HFFc6 (cell line): ENCODE measurements around the gene FAM9B. TPM values are rescaled to one million over a fixed set of nuclear protein-coding genes. Genes with fewer than 3 reads are reported as not detected.

Experiments used
- DNase-seq: peaks from one replicate; pipeline ENCODE4 v3.0.0-alpha.2; 2018
- H3K27ac Mint-ChIP-seq: 2 replicates; pipeline ENCODE4 v1.8.0; 2020; ENCODE audit warnings: mild to moderate bottlenecking, mixed read lengths
- H3K27me3 Mint-ChIP-seq: 2 replicates; pipeline ENCODE4 v1.8.0; 2021; ENCODE audit warnings: mild to moderate bottlenecking, moderate library complexity, mixed read lengths; ENCODE audit not compliant: insufficient read depth
- H3K36me3 Mint-ChIP-seq: 2 replicates; pipeline ENCODE4 v1.8.0; 2021; ENCODE audit warnings: low read depth, mixed read lengths
- H3K4me1 Mint-ChIP-seq: 2 replicates; pipeline ENCODE4 v1.8.0; 2020; ENCODE audit warnings: low read depth, mixed read lengths
- H3K4me3 Mint-ChIP-seq: 2 replicates; pipeline ENCODE4 v1.8.0; 2020; ENCODE audit warnings: mild to moderate bottlenecking, moderate library complexity, mixed read lengths
- H3K9me3 Mint-ChIP-seq: 2 replicates; pipeline ENCODE4 v1.8.0; 2020; ENCODE audit warnings: mild to moderate bottlenecking, mixed read lengths
- total RNA-seq, 6 experiments: library from RNA; stranded (reverse); fragmentation: NEBNext Ultra II Directional; extraction: Animal tissue kit (Norgen Biotek cat#: 25700); gene quantifications; 2 replicates in 1 of 6; 3 replicates in 5 of 6; pipeline ENCODE4 v1.2.3, GENCODE V29; 2021
- TF ChIP-seq, protein P1 (sequence below): fragments of 200-600 bp; sonication (generic); IDR thresholded peaks from 2 replicates; pipeline ENCODE4 v1.5.0; 2021; ENCODE audit warnings: antibody characterized with exemption, mild to moderate bottlenecking

The FAM9B gene
- total RNA-seq, 6 experiments from 2014 or later: not detected

DNA sequence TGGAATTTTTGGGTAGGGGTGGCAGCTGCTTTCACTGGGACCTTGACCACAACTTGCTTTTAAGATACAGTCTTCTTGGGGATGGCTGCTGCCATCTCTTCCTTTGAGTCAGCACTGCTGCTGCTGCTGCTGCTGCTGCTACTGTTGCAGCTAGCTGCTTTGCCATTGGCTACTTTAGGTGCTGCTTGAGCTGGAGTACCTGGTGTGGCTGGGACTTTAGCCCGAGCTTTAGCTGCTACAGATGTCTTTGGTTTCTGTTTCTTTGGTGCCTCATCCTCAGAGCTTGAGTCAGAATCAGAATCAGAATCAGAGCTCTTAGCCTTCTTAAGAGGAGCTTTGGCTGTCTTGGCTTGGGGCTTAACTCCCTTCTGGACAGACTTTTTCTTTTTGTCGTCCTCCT is 52.2 kb downstream of the FAM9B start:
- TF ChIP-seq, protein P1, sequence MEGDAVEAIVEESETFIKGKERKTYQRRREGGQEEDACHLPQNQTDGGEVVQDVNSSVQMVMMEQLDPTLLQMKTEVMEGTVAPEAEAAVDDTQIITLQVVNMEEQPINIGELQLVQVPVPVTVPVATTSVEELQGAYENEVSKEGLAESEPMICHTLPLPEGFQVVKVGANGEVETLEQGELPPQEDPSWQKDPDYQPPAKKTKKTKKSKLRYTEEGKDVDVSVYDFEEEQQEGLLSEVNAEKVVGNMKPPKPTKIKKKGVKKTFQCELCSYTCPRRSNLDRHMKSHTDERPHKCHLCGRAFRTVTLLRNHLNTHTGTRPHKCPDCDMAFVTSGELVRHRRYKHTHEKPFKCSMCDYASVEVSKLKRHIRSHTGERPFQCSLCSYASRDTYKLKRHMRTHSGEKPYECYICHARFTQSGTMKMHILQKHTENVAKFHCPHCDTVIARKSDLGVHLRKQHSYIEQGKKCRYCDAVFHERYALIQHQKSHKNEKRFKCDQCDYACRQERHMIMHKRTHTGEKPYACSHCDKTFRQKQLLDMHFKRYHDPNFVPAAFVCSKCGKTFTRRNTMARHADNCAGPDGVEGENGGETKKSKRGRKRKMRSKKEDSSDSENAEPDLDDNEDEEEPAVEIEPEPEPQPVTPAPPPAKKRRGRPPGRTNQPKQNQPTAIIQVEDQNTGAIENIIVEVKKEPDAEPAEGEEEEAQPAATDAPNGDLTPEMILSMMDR: no peak
- H3K36me3 Mint-ChIP-seq: no peaks in the 10 kb centered on the region
- no peak overlapping the region for H3K4me3 Mint-ChIP-seq
- no peak for DNase-seq
- peaks cover 15% of the 10 kb centered on the region for H3K4me1 Mint-ChIP-seq
- no peaks in the 10 kb centered on the region for H3K9me3 Mint-ChIP-seq
- peaks cover 2% of the 10 kb centered on the region for H3K27me3 Mint-ChIP-seq
- H3K27ac Mint-ChIP-seq: no peak overlapping the region

DNA sequence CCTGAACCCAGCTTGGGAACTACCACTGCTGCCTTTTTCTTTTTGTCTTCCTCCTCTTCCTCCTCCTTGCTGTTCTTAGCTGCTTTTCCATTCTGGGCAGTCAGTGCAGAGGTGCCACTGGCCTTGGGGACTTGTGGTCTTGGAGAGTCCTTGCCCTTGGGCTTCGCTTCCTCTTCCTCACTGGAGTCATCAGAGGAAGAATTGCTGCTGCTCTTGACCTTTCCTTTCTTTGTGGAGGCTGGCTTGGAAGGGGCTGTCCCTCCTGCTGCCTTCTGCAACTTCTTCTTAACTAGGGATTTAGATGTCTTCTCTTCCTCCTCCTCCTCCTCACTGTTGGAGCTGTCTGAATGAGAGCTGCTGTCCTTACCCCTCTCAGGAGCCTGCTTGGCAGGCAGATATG is 53.2 kb downstream of the FAM9B start:
- H3K36me3 Mint-ChIP-seq: no peaks in the 10 kb centered on the region
- no peak overlapping the region for H3K4me3 Mint-ChIP-seq
- peaks cover 2% of the 10 kb centered on the region for H3K27me3 Mint-ChIP-seq
- peaks cover 15% of the 10 kb centered on the region for H3K4me1 Mint-ChIP-seq
- TF ChIP-seq, protein P1: no peak
- H3K9me3 Mint-ChIP-seq: no peaks in the 10 kb centered on the region
- DNase-seq: no peak
- no peak overlapping the region for H3K27ac Mint-ChIP-seq

Other genes starting within 250 kb of the FAM9B start
- not detected for gene FAM9A, start 232.7 kb downstream of the FAM9B start, total RNA-seq